CD14-positive monocyte (primary cell): ENCODE data around the gene MEI4. TPM values are rescaled to one million over a fixed set of nuclear protein-coding genes. Genes with fewer than 3 reads are reported as not detected.

Experiments used
- DNase-seq, 3 donors: peaks; one replicate each; pipeline ENCODE4 v3.0.0-alpha.2; 2011 to 2022
- H2AFZ ChIP-seq: 2 replicates; pipeline ENCODE4 v1.6.0; 2012; ENCODE audit warnings: mild to moderate bottlenecking, low read depth, low read length, inconsistent platforms; ENCODE audit not compliant: insufficient read depth, poor library complexity, severe bottlenecking
- H3K27ac ChIP-seq, 2 donors: 1 replicate in 1 of 2; 2 replicates in 1 of 2; pipeline ENCODE4 v1.5.1; 2012 to 2013; ENCODE audit warnings: low read length in 2 of 2, control low read depth in 1 of 2, inconsistent platforms in 1 of 2, low read depth in 1 of 2, mild to moderate bottlenecking in 1 of 2
- H3K27me3 ChIP-seq, 2 donors: one replicate each; pipeline versions ENCODE4 v1.6.0 to v1.6.1; 2011 to 2013; ENCODE audit warnings: low read length in 2 of 2; ENCODE audit not compliant: control insufficient read depth in 2 of 2, insufficient read depth in 2 of 2
- H3K36me3 ChIP-seq, 2 donors: replicated peaks in 1 of 2; 1 replicate in 1 of 2; 2 replicates in 1 of 2; pipeline versions ENCODE4 v1.5.1 to v1.6.1; 2012 to 2013; ENCODE audit warnings: low read length in 2 of 2, control low read depth in 1 of 2, inconsistent platforms in 1 of 2, mild to moderate bottlenecking in 1 of 2; ENCODE audit not compliant: insufficient read depth in 2 of 2, control insufficient read depth in 1 of 2
- H3K4me1 ChIP-seq, 2 donors: 1 replicate in 1 of 2; 2 replicates in 1 of 2; pipeline versions ENCODE4 v1.5.1 to v1.6.1; 2012 to 2013; ENCODE audit warnings: low read length in 2 of 2, control low read depth in 1 of 2, inconsistent platforms in 1 of 2, mild to moderate bottlenecking in 1 of 2, moderate library complexity in 1 of 2; ENCODE audit not compliant: insufficient read depth in 2 of 2, control insufficient read depth in 1 of 2
- H3K4me2 ChIP-seq: replicated peaks from 2 replicates; pipeline ENCODE3; 2012; ENCODE audit warnings: low read length, moderate library complexity, mild to moderate bottlenecking; ENCODE audit not compliant: poor library complexity, severe bottlenecking; ENCODE audit errors: extremely low read depth
- H3K4me3 ChIP-seq, 3 experiments: fragments of 200-600 bp in 1 of 3; sonication (generic) in 1 of 3; replicated peaks in 1 of 3; 1 replicate in 2 of 3; 2 replicates in 1 of 3; pipeline ENCODE4 v1.5.1; 2011 to 2013; ENCODE audit warnings: low read length in 3 of 3, mild to moderate bottlenecking in 3 of 3, control low read depth in 2 of 3, low read depth in 2 of 3, inconsistent platforms in 1 of 3, moderate library complexity in 1 of 3
- H3K79me2 ChIP-seq: 2 replicates; pipeline ENCODE4 v1.6.0; 2012; ENCODE audit warnings: mild to moderate bottlenecking, control low read depth, inconsistent platforms, low read length, moderate library complexity; ENCODE audit not compliant: insufficient read depth
- H3K9ac ChIP-seq: 2 replicates; pipeline ENCODE4 v1.6.0; 2017; ENCODE audit warnings: low read length, mild to moderate bottlenecking; ENCODE audit not compliant: insufficient read depth, poor library complexity, severe bottlenecking
- H3K9me3 ChIP-seq, 2 donors: replicated peaks in 1 of 2; 1 replicate in 1 of 2; 2 replicates in 1 of 2; pipeline versions ENCODE4 v1.5.1 to v1.6.1; 2012 to 2013; ENCODE audit warnings: low read length in 2 of 2, control low read depth in 1 of 2; ENCODE audit not compliant: control insufficient read depth in 1 of 2, insufficient read depth in 1 of 2
- H4K20me1 ChIP-seq: 2 replicates; pipeline ENCODE4 v1.6.0; 2012; ENCODE audit warnings: mild to moderate bottlenecking, low read length, control low read depth, moderate library complexity; ENCODE audit not compliant: insufficient read depth
- H3K27ac Mint-ChIP-seq, 7 donors: one replicate each; pipeline ENCODE4 v1.8.0; 2020; ENCODE audit warnings: mild to moderate bottlenecking in 7 of 7, mixed read lengths in 7 of 7, moderate library complexity in 6 of 7, inconsistent platforms in 2 of 7
- H3K27me3 Mint-ChIP-seq, 3 donors: one replicate each; pipeline ENCODE4 v1.8.0; 2021 to 2022; ENCODE audit warnings: low read depth in 3 of 3, mild to moderate bottlenecking in 3 of 3, mixed read lengths in 3 of 3, moderate library complexity in 3 of 3, inconsistent platforms in 1 of 3
- H3K36me3 Mint-ChIP-seq, 2 donors: one replicate each; pipeline ENCODE4 v1.8.0; 2020; ENCODE audit warnings: mixed read lengths in 2 of 2, inconsistent platforms in 1 of 2, mild to moderate bottlenecking in 1 of 2
- H3K4me1 Mint-ChIP-seq: one replicate; pipeline ENCODE4 v1.8.0; 2020; ENCODE audit warnings: mild to moderate bottlenecking, mixed read lengths
- H3K4me3 Mint-ChIP-seq, 2 donors: one replicate each; pipeline ENCODE4 v1.8.0; 2020; ENCODE audit warnings: mild to moderate bottlenecking in 2 of 2, mixed read lengths in 2 of 2, moderate library complexity in 1 of 2
- H3K9me3 Mint-ChIP-seq, 7 donors: one replicate each; pipeline ENCODE4 v1.8.0; 2020 to 2022; ENCODE audit warnings: mixed read lengths in 7 of 7, mild to moderate bottlenecking in 6 of 7, moderate library complexity in 6 of 7, inconsistent platforms in 2 of 7
- WGBS: methylation state at CpG from one replicate; pipeline ENCODE4 v1.1.5; 2013; ENCODE audit warnings: missing lambda C conversion rate; ENCODE audit not compliant: insufficient coverage; 5-methylcytosine and 5-hydroxymethylcytosine counted together
- intact Hi-C, 2 donors: fragments of 100-400 bp; cut with micrococcal nuclease; formaldehyde crosslinking; loops; one replicate each; pipeline versions ENCODE4 v1.15.0 to v1.15.1; 2023
- polyA plus RNA-seq, 3 donors: library from polyadenylated mRNA; depleted of rRNA in 1 of 3; unstranded in 2 of 3; stranded (reverse) in 1 of 3; fragments of 300-500 nt in 2 of 3; fragments of >200 nt in 1 of 3; fragmentation: Illumina TruSeq in 2 of 3; gene quantifications; 1 replicate in 2 of 3; 2 replicates in 1 of 3; pipeline ENCODE4 v1.2.3, GENCODE V29; 2012 to 2021
- TF ChIP-seq, protein P1 (sequence below): fragments of 200-600 bp; IDR thresholded peaks from one replicate; pipeline ENCODE4 v1.8.0; 2022; ENCODE audit warnings: antibody characterized with exemption, mild to moderate bottlenecking

Gene MEI4
- polyA plus RNA-seq, 3 donors = not detected

DNA sequence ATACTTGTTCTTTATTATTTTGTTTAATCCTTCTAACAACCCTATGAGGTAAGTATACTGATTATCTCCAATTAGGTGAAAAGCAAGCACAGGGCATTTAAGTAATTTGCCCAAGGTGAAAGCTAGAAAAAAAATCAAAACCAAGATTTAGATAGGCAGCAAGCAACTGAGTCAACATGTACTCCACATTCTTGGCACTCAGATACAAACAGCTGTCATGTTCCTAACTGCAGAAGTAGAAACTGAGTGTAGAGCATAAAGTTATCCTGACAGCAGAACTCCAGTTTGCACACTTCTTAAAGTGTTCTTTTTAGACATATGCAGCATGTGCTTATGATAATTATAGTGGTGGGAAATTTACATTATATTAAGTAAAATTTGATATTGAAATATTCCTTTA is 278.1 kb downstream of the MEI4 start:
- H3K9me3 Mint-ChIP-seq = peaks cover 0 to 3% (median 0%) of the 10 kb centered on the region in 7 donors
- H3K4me3 Mint-ChIP-seq = no peak overlapping the region
- Histone ChIP-seq H3K27me3 (no peaks in the 10 kb centered on the region), H3K27ac (no peak overlapping the region), H3K9ac (no peak overlapping the region), H3K9me3 (no peaks in the 10 kb centered on the region), H3K79me2 (no peaks in the 10 kb centered on the region), H4K20me1 (no peaks in the 10 kb centered on the region), H3K36me3 (no peaks in the 10 kb centered on the region), H3K4me2 (no peak overlapping the region), H2AFZ (no peak overlapping the region), H3K4me1 (no peaks in the 10 kb centered on the region), H3K4me3 (no peak overlapping the region)
- H3K36me3 Mint-ChIP-seq = no peaks in the 10 kb centered on the region
- H3K27me3 Mint-ChIP-seq = no peaks in the 10 kb centered on the region
- H3K27ac Mint-ChIP-seq = no peak overlapping the region
- TF ChIP-seq, protein P1, sequence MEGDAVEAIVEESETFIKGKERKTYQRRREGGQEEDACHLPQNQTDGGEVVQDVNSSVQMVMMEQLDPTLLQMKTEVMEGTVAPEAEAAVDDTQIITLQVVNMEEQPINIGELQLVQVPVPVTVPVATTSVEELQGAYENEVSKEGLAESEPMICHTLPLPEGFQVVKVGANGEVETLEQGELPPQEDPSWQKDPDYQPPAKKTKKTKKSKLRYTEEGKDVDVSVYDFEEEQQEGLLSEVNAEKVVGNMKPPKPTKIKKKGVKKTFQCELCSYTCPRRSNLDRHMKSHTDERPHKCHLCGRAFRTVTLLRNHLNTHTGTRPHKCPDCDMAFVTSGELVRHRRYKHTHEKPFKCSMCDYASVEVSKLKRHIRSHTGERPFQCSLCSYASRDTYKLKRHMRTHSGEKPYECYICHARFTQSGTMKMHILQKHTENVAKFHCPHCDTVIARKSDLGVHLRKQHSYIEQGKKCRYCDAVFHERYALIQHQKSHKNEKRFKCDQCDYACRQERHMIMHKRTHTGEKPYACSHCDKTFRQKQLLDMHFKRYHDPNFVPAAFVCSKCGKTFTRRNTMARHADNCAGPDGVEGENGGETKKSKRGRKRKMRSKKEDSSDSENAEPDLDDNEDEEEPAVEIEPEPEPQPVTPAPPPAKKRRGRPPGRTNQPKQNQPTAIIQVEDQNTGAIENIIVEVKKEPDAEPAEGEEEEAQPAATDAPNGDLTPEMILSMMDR = no peak
- no peak for DNase-seq
- no peaks in the 10 kb centered on the region for H3K4me1 Mint-ChIP-seq
- intact Hi-C loops = no loop called here

DNA sequence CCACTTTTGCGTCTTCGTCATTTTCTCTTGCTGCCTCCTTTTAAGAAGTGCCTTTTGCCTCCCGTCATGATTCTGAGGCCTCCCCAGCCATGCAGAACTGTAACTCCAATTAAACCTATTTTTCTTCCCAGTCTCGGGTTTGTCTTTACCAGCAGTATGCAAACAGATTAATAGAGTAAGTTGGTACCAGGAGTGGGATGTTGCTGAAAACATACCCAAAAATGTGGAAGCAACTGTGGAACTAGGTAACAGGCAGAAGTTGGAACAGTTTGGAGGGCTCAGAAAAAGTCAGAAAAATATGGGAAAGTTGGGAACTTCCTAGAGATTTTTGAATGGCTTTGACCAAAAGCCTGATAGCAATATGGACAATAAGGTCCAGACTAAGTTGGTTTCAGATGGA is 309.2 kb downstream of the MEI4 start:
- WGBS = 90% methylated on average over 2 of the region's 4 CpGs
- Histone ChIP-seq H4K20me1 (no peaks in the 10 kb centered on the region), H3K4me1 (no peaks in the 10 kb centered on the region), H3K9ac (no peak overlapping the region), H3K36me3 (no peaks in the 10 kb centered on the region), H3K79me2 (no peaks in the 10 kb centered on the region), H3K4me3 (no peak overlapping the region), H3K4me2 (no peak overlapping the region), H3K27me3 (no peaks in the 10 kb centered on the region), H3K9me3 (peaks cover 13 to 22% of the 10 kb centered on the region in 2 donors), H3K27ac (no peak overlapping the region), H2AFZ (no peak overlapping the region)
- no peak for DNase-seq
- Mint-ChIP-seq H3K27me3 (no peaks in the 10 kb centered on the region), H3K27ac (no peak overlapping the region), H3K4me3 (no peak overlapping the region), H3K36me3 (no peaks in the 10 kb centered on the region), H3K9me3 (peaks cover 4 to 18% (median 12%) of the 10 kb centered on the region in 7 donors), H3K4me1 (no peaks in the 10 kb centered on the region)
- intact Hi-C loops = no loop called here
- TF ChIP-seq, protein P1 = no peak
